Inflammatory macrophage (primary cell): ENCODE data around the gene PTH1R.
A peak's percentile ranks its signal among the peaks of the same experiment; 100 is the strongest.

Source experiments
- DNase-seq, 2 donors: peaks; one replicate each; pipeline ENCODE4 v3.0.0-alpha.2; 2020 to 2022

The PTH1R gene

DNA sequence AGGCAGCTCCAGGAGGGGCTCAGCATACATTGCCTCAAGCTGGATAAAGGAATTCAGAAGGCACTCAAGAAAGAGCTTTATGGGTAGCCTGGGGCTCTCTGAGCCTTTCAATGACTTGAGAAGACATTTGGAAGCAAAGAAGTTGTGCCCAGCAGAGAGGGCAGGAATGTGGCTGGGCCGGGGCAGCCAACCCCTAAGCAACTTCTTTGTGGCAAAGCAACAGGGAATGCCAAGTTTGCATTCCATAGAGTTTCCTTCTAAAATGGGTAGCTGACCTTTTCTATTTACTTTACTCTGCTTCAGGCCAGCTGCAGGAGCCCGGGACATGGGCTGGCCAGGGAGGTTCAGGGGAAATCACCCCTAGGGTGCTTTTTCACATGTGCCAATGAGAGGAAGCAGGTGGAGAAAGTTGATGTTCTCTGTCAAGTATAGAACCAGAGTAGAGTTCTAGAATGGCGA lies 53.5 kb downstream of the PTH1R start:
- DNase-seq = no peak

DNA sequence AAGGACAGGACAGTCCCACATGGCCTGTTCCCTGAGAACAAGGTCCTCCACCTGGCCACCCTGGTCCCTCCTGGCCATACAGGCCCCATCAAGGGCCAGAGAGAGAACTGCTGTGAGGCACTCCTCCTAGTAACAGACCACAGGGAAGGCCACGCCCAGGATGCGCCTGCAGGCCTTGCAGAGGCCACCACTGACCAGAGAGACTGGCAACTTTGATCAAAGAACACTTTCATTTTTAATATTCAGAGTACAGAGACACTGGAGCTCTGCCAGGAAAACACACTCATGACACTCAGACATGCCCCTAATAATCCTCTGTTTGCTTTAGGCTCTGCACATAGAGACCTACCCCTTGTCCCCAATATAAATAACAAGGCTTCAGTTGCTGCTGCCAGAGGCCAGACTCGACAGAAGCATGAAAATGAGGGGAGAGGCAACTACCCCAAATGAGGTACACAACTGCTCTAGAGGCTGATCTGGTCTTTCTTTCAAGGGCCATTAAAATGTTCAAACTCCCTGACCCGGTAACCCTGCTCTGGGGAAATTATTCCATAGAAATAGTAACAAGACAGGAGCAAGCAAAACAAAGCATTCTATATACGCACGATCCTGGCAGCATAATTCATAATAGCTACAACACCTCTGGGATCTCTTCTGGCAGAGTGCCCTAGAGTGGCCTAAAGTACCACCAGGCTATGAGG lies 54.3 kb downstream of the PTH1R start:
- DNase-seq = peak; percentile 64 to 75

DNA sequence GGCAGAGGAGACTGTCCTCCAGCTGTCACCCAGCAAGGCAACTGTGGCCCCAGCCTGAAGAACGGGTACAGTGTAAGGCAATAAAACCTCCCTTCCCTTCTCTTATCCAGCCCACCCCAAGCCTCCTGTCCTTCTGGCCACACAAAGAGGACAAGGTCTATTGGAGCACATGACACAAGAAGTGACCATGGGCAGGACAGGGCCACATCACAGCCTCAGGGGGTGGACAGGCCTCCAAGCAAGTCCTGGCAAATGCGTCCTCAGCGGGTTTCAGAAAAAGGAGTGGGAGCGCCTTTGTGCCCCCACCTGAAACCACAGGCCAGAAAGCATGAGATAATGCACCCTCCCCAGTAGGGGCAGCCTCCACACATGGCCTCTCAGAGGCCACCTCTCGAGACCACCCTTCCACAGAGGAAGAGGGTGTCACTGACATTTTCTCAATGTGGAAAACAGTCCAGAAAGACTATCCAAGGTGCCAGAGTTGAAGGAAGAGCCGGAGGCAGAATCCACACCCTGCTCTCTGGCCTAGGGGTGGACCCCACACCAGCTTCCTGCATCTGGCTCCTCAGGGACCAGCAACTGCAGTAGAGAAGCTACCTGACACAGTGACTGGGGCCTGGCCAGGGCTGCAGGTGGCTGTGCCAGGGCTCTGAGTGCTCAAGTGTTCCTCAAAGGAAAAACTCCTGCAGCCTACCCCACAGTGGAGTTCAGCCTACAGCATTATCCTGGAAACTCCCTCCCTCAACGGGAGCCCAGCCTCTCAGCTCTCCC lies 55.1 kb downstream of the PTH1R start:
- DNase-seq = peak in 1 of 2 donors; percentile 28

DNA sequence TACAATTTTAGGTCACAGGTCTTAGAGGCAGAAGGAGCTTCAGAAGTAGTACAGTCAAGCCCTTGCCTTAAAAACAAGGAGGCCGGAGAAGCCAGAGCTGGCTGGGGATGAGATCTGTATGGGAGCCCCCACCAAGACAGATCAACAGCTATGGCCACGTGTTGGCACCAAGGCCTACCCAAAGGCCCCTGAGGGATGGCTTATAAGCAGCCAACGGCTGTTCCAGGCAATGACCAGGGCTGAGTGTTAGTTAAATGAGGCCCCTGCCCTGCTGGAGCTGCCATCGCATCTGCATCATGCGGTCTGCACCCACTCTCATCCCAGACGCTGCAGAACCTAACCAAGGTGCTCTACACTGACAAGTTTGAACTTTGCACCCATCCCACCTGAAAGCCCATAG lies 55.7 kb downstream of the PTH1R start:
- DNase-seq = no peak

DNA sequence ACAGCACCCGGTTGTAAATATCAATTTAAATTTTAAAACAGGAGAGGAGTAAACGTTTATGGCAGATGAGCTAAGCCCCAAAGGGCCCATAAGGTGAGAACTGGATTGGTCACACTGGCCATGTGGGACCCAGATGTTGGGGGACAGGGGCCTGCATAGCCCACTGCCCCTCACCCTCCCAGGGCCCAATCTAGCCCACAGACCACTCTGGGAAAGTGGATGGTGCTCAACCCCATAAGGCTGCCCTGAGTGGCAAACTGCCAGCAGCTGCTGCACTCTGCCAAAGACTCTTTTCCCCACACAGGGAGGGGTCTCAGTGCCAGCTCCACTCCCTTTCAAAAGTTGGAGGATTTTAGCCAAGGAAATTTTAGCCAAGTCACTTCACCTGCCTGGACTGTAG lies 56.6 kb downstream of the PTH1R start:
- no peak for DNase-seq

DNA sequence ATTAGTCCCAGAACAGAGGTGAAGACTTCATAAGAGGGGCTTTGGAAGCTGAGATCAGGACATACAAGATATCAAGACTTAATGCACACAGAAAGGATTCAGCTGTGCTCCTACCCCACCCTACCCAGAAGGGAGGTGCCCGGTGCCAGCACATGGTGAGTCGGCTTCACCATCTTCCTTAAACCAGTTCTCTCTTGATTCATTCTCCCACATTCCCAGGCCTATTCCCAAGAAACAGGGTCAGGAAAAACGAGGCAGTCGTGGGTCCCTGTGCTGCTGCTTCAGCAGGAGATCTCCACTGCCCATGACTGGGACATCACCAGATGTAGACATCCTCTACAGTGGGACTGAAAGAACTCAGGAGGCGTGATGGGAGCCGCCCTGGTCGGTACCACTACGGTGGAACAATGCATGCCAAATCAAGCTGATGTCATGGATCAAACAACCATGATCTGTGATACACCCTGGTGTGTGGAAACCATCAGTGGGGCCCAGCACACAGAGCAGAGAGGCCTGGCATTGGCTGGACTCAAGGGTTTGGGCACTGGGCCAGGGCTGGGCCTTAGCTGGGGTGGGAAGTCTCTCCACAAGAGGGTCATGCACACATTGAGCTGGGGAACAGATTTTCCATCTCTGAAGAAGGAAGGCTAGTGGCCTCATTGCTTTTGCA lies 57.1 kb downstream of the PTH1R start:
- DNase-seq = peak in 1 of 2 donors; percentile 7

DNA sequence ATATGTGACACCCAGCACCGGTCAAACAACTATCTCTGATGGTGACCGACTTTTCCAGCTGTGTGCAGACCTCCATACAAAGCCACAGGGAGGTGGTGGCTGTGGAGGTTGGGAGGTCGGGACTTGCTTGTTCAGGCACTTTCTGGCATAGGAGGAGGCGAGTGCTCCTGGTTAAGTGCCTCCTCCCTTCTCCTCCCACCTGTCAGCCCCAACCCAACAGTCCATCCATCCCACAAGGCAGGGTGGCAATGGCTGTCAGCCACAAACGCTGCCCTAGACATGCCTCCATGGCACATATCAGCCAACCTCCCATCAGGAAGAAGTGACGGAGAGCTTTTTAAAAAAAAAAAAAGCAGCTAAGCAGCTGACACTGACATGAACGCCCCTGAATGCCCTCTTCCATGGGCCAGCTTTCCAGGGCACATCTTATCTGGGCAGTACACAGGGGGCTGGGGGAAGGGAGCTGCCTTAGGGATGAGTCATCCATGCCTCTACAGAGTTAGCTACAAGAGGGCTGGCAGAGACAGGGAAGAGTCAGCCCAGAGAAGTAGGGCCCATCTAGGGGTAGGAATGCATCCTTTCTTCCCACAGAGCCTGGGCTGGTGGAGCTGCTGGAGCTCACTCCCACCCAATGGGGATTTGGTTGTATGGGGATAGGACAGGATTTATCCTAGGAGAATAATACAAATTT lies 57.8 kb downstream of the PTH1R start:
- DNase-seq = peak; percentile 39 to 61

DNA sequence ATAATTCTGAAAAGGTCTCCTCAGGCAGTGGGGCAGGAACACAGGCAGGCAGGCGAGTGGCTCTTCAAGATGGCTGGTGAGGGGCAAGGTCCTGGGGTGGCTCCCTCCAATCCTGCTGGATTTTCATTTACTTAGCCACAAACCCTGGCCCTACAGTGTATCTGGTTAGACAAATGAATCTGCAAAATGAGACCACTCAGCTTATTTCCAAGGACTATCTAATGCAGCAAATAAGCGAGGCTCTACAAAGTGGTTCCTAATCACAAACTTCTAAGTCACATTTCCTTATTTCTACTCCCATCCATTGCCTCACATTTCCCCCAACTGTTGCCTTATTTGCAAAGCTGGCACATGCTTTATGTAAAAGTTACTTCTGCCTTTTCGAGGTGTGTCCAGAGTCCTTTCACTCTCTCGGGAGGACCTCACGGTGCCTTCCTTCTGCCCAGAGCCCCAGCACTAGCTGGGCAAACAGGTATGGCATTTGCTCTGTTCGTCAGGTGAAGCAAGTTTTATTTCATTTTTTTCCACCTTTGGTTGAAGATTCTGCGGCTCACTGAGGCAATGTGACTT lies 58.6 kb downstream of the PTH1R start:
- DNase-seq = peak; percentile 85 to 92

DNA sequence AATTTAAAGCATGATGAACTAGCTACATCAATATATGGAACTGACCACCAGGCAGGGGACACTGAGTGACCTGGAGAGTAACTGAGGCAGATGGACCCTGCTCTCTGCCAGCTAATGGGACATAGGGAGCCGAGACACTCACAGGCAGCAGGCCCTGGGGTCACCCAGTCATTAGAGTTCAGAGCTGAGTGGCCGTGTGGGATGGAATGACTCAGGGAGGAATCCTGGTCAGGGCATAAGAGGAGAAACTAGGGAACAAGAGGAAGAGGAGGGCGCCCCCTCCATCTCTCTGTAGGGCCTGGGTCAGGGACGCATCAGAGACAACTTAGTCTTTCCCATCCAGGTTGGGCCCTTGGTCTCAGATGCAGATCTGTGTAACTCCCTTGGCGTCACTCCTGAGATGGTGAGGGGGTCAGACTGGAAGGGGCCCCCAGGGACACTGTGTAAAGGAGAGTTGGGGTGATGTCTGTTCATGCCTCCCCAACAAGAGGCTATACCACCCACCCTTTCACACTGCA lies 59.3 kb downstream of the PTH1R start:
- DNase-seq = peak; percentile 64 to 79

DNA sequence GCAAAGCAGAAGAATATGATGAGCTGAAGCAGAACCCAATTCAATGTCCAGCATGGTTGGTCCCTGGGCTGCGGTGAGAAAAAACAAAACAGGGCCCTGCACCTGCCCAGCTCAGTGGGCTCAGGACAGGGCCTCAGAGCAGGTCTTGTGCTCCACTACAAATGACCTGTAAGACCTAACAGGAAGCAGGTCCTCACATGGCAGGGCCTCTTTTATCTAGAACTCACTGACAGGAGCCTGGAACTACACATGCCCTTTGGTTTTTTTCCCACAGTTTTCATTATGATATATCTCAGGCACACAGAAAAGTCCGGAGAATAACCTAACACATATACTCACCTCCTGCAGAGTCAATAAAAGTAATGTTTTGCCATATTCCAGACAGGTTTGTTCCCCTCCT lies 60.6 kb downstream of the PTH1R start:
- no peak for DNase-seq

DNA sequence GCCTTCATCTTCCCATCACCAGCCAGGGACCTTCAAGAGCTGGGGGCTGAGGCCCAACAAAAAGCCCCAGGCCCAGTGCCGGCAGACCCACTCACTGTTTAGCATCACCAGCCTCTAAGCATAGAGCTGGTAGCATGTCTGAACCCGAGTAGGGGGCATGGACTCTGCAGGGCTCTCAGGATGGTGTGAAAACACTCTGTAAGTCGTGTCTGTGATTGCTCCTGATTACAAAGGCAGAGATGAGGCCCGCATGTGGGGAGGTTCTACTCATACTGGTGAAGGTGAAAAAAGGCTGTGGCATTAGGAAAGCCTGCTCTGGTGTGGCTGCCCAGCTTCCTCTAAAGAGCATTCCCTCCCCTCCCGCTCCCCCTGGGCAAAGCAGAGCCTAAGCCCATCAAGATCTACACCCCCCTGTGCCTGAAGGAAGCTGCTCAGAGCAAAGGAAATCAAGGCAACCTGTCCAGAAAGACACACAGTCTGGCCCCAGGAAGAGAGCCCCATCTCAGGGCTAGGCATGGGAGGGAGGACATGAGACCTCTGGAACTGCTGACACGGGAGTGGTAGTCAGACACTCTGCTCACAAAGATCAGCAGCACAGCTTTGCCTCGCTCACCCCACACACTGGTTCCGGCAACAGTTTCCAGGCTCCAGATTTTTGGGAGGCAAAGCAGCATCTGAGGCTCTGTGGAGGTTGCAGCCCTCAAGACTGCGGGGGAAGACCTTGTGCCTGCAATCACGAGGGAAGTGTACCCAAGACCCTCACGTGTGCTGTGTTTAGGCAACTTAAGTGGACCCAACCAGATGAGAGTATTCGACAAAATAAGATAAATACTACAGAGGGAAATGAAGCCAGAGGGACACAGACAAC lies 62.3 kb downstream of the PTH1R start:
- peak; percentile 47 to 79 for DNase-seq

DNA sequence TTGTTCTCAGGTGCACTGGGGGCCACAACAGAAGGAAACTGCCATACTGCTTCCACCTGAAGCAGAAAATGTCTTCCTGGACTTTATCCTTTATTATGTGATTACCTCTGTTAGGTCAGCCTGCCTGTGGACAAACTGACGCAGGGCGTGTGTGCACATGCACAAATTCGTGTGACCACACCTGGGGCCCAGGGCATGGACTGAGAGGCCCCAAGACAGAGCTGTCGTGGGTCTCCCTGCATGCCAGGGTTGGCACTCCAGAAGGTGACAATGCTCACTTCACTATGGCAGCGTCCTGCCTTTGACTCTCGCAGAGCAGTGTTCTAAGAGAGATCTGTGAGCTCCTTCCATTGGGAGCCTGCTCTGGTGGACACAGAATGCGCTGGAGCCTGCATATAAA lies 64.6 kb downstream of the PTH1R start:
- DNase-seq = no peak

DNA sequence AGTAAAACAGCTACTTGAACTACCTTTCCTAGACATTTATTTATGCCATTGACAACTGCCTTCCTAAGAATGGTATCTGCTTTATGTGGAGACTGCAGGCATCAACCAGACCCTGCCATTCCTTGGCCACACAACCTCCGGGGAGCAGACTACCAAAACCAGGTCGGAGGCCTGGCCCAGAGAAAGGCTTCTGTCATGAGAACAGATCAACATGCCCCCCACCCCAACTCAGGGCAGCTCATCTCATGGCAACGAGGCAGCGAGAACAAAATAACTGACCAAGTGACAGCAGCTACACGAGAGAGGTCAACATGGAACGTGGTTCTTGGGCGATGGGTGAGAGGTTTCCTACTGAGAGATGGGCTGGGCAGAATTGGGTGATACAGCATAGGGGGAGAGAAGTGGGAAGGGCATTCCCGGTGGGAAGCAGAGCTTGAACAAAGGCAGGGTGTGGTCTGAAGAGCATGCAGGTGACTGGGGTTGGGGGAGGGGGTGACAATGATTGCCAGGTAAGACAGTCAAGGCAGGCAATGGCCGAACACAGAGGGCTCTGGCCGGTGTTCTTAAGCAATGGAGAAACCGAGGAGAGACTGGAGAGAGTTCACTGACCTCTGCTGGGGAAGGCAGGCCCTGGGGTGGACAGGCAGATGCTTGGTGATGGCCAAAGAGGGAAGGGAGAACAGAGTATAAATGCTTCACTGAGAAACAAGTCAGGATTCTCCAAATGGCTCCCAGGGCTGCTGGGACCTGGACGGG lies 65.1 kb downstream of the PTH1R start:
- DNase-seq = no peak

DNA sequence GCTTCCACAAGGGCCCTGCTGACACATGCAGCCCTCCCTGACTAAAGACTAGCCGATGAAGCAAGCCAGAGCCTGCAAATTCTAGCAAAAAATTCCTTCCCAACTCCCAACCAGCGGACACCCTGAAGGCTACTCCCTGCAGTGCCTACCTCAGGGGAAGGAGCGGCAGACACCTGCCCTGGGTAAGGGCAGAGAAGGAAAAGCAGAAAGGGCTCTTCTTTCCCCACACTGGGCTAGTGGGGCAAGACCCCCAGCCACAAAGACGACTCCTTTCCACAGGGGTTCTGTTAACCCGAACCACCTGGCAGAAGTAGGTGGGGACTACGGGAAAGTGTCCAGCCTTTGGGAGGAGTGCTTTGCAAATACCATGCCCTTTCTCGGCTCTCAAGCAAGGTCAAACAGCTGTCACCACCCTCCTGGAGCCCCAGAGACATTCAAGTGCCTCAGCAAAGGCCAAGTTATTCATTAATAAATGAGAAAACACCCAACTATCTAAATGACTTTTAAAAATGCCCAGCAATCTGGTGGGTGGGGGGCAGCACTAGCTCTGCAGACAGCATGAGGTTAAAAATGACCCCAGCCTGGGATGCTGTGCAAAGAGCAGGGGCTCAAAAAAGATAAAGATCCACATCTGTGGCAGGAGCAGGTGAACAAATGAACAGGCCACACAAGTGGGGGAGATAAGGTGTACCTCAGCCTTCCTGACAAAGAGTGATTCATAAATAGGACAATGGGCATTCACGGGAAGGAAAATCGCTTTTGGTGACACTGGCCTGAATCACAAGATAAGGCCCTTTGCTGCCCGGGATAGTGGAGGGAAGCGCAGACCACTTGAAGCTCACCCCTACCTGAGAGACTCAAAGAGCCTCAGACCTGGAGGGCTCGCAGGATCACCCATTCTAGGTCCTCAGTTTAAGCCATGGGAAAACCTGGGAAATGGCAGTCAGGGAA lies 66.0 kb downstream of the PTH1R start:
- DNase-seq = no peak

DNA sequence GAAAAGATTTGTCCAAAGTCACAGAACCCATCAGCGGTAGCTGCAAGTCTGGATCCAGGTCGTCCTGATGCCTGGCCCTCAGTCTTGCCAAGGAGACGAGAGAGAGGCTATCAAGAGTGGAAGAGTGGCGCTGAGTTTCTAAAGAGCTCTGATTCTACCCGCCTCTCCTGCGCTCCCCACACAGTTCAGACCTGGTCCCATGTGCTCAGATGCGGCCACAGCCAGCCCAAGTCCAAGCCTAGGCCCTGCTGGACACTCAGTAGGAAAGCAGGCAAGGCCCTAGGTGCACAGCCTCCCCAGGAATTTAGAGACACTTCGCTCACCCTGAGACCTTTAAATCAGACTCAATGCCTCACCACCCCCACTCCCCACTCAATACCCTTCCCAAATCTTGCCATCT lies 66.7 kb downstream of the PTH1R start:
- DNase-seq = no peak

DNA sequence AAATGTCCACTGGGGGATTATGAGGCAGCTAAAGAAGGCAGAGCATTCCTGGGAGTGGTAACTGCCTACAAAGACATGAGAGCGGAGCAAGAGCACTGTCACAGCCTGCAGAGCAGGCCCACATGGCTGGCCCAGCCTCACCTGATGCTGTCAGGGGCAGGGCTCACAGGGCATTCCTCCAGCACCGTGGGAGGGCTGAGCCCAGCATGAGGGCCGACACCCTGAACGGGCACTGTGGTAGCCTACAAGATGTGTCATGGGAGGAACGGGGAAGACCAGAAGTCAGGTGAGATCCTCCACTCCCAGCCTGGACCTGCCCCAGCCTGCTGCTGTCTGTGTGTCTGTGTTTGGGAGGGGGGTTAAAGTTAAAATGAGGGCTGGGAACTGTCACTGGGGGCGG lies 68.9 kb downstream of the PTH1R start:
- DNase-seq = peak in 1 of 2 donors; percentile 44

DNA sequence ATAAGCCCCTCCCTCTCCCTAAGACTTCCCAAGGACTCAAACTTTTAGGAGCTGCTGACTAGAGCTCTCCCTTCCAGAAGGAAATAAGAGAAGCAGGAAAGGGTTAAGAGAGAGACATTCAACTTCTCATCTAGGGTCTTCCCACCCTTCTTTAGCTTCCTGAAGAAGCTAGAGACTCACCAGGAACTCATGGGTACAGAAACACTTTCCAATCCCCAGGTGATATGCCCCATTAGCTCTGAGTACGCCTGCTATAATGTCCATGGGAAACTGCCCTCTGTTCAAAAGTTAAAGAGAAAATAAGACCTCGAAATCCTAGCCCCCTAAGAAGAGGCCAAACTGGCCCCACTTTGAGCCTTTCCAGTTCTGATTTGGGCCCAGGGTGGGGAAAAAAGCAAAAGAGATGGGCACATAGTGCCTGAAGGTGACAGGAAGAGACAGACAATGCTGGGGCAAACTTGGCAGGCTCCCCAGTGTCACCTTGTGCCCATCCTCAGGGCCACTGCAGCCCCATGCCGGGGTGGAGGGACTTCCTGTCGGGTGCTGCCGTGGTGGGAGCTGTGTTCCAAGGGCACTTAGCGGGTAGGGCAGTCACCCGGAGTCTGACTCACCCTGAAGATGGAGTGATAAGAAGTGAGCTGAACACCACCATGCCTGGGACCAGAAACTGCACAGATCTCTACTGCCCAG lies 69.5 kb downstream of the PTH1R start:
- peak in 1 of 2 donors; percentile 47 for DNase-seq

DNA sequence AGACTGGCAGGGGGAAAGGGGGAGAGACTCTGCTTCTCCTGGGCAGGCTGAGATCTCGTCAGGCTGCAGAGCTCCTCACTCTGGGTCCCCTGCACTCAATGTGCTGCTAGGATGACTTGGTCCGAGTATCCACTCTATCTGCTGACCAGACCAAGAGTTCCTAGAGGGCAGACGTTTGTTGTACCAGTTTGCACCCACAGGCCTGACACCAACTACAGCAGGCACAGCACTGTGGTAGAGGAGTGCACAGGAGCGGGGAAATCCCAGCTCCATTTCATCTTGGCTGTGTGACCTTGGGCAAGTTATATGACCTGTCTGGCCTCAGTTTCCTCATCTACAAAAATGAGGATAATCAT lies 70.0 kb downstream of the PTH1R start:
- DNase-seq = no peak
